GM18517 (cell line): ENCODE measurements around the gene ULK4.
"Not testable (repeated sequence)": the region's sequence is repeated elsewhere in the genome, so short reads cannot be mapped to it uniquely, and the experiment has no call there.

Experiments used
- ATAC-seq: cut with Tn5 transposase; IDR thresholded peaks from one replicate; pipeline ENCODE4 v1.9.1; 2021; ENCODE audit warnings: mild to moderate bottlenecking, moderate library complexity; ENCODE audit not compliant: unreplicated experiment

Gene ULK4

DNA sequence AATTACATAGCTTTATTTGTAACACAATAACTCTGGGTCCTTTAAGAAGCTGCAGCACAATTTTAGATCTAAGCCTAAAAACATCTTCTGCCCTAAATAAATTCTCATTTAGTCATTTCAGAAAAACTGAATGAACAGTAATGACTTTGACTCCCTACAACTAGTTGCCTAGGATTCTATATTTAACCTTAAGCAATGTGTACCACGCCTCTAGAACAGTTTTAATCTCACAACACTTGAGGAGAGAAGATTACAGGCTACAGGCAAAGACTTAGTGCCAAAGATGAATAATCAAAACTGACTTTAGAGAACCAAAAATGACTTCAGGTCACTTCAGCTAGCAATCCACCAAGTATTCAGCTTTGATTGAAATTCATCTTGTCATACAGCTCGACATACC is 192.8 kb downstream of the ULK4 start:
- no peak for ATAC-seq

DNA sequence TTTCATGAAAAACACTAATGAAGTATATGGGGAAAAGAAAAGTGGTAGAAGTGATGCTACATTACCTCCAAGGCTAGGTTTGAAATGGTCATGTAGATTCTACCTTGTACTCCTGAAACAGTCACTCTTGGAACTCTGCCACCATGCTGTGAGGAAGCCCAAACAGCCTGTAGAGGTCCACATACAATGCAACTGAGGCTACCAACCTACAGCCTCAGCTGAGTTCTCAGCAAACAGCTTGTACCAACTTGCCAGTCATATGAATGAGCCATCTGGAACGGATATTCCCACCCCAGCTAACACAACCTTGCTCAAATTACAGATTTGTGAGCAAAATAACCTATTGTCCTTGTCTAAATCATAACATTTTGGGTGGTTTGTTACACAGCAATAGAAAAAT is 193.5 kb downstream of the ULK4 start:
- no peak for ATAC-seq

DNA sequence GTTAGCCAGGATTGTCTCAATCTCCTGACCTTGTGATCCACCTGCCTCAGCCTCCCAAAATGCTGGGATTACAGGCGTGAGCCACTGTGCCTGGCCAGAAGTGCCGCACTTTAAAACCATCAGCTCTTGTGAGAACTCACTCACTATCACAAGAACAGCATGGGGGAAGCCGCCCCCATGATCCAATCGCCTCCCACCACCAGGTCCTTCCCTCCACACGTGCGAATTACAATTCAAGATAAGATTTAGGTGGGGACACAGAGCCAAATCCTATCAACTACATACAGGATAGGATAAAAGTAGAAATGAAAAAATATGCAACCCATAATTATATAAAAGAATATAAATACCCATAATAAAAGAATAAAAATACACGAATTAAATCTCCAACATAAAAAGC is 199.0 kb downstream of the ULK4 start:
- ATAC-seq = not testable (repeated sequence)

DNA sequence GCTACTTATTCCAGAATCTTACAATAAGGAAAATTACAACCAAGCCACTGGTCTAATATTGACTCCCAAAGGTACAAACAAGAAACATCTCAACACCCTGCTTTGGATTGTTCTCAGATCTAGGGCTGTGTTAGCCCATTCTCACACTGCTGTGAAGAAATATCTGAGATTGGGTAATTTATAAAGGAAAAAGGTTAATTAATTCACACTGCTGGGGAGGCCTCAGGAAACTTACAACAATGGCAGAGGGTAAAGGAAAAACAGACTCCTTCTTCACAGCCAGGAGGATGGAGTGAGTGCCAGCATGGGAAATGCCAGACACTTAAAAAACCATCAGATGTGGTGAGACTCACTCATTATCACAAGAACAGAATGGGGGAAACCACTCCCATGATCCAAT is 208.3 kb downstream of the ULK4 start:
- ATAC-seq = no peak

DNA sequence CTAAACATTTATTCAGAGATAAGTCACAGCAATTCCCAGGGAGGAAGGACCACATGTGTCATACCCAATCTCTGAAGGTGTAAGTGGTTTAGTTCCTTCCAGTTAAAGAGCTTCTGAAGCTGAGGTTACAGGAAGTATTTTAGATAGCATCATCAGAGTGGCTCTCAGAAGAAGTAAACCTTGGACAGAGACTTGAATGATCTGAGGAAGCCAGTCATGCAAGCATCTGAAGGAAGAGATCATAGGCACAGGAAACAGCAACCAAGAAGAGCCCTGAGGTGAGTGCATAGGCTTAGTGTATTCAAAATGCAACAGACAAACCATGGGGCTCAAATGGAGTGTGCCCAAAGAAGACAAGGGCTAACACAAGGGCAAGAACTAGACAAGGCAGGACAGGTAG is 210.3 kb downstream of the ULK4 start:
- ATAC-seq = no peak

DNA sequence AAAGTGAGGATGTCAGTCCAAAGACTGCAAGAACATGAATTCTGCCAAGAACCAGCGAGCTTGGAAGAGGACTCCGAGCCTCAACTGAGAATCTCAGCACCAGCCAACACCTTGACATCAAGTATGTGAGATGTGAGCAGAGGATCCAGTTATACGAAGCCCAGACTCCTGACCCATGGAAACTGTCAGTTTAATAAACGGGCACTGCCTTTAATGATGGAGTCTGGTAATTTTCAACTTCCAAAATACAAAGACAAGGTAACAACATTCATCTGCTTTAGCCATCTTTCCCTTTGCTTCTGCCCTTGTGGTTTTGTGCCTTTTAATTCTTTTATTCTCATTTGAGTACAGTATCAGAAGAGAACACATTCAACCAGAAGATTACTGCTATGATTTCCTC is 211.9 kb downstream of the ULK4 start:
- ATAC-seq = no peak

DNA sequence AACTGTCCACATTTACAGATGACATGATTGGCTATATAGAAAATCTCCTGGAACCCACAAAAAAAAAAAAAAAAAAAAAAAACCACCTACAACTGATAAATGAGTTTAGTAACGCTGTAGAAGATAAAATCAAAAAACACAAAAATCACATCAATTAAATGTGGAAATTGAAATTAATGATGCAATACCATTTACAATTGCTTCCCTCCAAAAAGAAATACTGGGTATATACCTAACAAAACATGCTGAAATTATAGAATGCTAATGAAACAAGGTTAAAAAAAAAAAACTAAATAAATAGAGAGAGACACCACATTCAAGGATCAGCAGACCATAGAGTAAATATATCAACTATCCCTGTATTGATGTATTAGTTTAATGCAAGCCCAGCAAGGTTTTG is 215.7 kb downstream of the ULK4 start:
- no peak for ATAC-seq

DNA sequence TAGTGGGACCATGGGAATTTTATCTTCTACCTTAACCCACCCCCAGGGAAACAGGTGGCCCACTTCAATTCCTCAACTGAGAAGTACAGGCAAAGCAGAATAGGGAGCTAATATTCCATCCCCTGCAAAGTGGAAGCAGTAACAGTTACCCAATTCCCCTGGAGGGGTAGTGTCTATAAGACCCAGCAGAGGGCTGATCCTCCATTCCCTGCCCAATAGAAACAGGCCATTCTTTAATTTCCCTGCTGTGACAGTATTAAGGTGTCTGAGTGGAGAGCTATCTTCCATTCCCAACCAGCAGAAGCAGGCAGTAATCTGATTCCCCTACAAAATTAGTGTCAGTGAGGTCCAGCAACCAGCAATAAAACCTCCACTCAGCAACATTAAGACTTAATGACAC is 219.8 kb downstream of the ULK4 start:
- ATAC-seq = no peak

DNA sequence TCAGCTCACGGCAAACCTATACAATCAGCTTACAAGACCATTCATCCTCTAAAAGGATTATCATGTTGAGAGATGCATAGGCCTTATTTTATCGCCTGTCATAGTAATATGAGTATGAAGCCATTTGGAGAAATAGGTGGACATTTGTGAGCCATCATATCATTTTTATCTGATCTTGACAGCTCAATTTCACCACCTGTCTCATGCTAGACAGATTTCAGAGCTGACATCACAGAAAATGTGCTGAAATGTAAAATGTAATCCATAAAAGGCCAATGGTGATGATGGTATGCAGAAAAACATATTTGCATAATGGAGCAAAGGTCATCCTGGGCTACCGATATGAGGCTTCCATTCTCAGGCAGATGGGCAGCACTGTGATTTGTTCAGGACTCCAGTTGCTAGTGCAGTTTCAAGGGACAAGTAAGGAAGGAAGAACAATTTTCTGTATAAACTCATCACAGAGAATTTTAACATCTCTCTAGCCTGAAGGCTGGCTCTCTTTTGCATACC is 221.5 kb downstream of the ULK4 start:
- no peak for ATAC-seq

DNA sequence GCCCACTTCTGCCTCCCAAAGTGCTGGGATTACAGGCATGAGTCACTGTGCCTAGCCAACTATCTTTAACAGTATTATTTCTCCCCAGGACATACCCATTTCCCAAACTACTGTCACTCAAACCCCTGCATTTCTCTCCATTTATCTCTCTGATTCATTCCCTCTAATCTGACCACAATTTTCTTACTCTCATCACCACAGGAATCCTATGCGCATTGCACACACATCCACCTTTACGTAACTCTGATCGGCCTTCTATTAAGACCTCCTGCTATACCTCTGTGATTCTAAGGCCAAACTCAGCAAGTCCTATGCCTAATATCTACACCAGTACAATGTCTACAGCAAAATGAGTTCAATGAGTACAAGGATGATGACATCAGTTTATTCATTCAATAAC is 235.0 kb downstream of the ULK4 start:
- no peak for ATAC-seq

DNA sequence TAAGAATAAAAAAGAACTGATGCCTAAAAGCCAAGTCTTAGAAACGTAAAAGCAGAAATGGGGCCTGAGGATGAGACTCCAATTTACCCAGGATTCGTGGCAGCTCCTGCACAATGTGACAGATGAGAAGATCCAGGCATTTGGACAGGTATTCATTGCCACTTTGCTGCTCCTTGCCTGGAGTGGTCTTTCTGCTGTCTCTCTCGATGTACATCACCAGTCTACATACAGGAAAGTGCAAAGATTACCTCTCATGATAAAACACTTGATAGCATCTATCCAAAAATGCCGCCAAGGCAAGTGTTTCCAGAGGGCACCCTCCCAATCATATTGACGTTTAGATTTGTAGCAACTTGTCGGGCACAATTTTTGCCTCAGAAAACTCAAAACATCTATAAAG is 244.3 kb downstream of the ULK4 start:
- ATAC-seq = no peak

DNA sequence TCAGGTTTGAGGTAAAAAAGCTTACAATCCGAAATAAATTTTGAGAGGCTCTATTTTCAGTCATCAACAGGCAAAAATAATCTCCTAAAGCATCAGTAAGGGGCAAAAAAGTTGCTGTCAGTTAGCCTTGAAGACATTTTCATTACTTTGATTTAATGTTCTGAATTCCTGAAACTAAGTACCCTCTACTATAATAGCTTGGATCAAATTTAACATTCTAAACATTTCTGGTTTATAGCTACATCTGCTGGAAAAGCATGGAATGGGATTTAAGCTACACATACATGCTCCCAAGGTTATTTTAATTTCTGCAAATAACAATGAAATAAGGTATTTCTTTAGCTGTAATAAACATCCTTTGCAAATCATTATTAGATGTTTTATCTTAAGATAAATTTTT is 245.4 kb downstream of the ULK4 start:
- no peak for ATAC-seq

DNA sequence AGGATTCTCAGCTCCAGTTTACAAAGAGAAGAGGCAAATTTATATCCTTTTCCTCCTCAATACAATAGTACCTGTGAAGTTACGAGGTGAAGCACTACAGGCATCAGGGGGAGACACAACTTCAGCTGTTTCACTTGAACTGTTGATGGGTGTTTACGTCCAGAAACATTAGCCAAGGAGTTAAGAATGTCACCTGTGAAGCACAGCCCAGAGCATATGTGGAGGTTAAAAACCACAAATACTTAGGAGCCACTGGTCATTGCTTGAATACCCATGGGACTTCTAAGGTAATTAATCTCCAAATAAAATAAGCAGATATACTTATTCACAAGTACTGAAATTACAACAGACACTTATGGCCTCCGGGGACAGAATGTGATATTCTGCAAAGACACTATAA is 246.5 kb downstream of the ULK4 start:
- ATAC-seq = no peak

DNA sequence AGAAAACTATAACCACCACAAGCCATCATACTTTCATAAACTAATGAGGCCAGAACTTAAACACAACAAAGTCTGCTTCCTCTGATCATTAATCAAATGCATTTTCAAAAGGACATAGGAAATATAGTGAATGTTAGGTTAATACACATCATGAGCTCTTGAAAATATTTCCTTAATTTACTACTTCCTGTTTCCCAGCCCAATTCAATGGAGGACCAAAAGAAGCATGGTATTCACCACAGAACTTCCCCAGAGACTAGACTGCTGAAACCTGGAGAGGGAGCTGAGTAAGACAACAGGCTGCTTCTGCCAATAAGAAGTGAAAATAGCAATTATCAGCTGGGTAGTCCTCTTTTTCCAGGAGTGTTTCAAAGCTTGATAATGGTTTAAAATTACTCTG is 250.3 kb downstream of the ULK4 start:
- ATAC-seq = no peak

DNA sequence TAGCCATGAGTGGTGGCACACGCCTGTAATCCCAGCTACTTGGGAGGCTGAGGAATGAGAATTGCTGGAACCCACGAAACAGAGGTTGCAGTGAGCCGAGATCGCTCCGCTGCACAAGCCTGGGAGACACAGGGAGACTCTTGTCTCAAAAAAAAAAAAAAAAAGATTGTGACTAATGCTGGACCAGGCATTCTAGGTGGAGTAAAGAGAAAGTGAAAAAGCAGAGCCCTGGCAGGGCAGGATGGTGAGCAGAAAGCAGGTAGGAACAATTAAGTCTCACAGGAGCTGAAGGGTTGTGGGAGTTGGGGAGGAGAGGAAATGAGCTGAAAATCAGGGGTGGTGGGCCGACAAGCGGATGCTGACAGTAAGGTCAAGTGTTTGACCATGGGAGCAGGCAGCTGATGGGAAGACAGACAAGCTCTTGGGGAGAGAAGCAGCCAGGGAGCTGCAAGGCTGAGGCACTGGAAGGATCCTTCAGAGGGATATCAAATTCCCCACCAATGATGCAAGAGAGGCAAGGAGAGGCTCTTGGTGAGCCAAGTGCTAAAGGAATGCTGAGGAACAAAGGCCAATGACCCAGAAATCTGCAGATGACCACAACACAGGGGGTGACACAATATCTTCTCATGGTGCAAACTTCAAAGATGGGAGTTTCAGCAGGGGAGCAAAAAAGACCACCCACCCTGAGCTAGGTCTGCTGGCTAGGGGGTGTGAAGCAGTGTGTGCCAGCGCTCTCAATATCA is 251.1 kb downstream of the ULK4 start:
- no peak for ATAC-seq

DNA sequence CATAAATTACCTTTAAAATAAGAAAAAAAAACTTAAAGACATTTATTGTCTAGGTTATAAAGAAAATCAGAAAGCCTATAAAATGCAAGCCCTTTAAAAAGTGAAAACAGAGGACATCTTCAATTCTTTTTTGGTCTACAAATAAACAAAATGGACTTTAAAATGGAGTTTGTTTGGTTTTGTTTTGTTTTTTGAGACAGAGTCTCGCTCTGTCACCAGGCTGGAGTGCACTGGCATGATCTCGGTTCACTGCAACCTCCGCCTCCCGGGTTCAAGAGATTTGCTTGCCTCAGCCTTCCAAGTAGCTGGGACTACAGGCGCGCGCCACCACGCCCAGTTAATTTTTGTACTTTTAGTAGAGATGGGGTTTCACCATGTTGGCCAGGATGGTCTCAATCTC is 252.7 kb downstream of the ULK4 start:
- not testable (repeated sequence) for ATAC-seq

DNA sequence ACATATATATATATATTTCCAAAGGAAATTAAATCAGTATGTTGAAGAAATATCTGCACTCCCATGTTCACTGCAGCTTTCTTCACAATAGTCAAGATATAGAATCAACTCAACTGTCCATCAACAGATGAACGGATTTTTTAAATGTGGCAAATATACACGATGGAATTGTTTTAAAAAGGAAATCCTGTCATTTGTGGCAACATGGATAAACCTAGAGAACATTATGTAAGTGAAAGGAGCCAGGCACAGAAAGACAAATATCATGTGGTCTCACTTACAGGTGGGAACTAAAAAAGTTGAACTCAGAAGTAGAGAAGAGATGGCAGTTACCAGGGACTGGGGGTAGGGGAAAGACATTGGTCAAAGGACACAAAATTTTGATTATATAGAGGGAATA is 253.7 kb downstream of the ULK4 start:
- ATAC-seq = no peak

DNA sequence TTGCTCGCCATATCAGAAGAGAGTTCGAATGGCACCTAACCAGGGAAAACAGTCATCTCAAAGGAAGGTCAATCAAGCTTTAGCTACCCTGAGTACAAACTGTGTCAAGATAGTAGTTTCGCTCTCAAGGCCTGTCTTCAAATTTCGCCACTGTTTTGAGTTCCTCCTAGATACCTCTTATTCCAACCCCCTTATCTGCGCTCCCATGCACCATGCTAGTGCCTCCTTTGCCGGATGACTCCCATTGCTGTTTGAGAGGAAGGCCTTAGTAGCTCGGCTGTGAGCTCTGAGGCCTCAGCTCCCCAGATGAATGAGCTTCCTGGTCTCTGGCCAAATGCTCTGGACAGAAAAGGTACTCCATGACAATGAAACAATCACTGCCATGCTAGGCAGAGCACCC is 256.0 kb downstream of the ULK4 start:
- ATAC-seq = no peak

DNA sequence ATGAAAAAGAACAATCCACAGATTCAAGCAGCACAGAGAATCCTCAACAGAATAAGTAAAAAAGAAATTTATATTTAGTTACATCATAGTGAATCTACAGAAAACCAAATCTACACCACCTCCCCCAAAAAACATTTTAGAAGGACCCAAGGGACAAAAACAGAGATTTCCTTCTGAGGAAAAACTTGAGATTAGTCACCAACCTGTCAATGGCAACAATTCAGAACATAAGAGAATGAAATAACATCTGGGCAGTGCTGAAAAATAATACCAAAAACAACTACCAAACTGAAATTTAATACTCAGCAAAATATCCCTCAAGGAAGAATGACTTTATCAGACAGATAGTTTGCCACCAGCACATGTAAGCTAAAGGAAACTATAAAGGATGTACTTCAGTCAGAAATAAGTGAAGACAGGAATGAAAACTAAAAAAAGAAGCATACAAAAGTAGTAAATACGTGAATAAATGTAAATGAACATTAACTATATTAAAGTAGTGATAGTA is 260.7 kb downstream of the ULK4 start:
- ATAC-seq = no peak

DNA sequence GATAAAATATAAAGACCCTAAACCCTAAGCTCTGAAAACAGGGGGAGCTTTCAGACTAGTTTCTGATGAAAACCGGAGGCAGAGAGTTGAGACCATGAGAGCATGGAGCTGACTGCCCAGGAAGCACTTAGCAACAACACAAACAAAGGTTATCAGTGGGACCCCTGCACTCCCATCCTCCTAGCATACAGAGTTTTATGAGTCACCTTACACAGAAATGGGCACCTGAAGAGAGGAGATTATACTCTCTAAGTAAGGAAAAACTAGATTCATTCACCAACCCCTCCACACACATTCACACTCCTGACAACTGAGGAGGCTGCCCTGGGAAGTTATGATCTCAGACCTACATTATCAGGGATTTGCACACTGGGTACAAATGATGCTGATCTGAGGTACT is 261.7 kb downstream of the ULK4 start:
- ATAC-seq = no peak

DNA sequence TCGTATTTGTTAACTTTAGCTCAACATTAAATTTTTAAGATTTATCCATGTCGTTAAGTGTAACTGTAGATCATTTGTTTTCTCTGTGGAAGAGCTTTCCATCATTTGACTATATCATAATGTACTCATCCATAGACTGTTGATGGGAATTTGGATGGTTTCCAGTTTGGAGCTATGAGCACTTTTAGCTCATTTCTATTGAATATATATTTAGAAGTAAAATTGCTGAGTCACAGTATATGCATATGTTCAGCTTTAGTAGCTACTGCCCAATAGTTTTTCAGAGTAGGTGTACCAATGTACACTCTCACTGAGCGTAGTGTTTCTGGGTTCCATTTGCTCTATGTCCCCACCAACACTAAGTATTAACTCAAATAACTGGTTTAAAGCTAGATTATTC is 263.0 kb downstream of the ULK4 start:
- no peak for ATAC-seq

DNA sequence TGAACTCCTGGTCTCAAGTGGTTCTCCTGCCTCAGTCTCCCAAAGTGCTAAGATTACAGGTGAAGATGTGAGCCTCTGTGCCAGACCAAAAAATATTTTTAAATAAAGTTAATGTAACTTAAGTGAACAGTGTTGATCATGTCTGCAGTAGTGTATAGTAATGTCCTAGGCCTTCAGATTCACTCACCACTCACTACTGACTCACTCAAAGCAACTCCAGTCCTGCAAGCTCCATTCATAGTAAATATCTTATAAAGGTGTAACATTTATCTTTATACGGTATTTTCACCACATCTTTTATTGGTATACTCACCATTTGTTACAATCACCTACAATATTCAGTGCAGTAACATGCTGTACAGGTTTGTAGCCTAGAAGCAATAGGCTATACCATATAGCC is 264.2 kb downstream of the ULK4 start:
- ATAC-seq = no peak

DNA sequence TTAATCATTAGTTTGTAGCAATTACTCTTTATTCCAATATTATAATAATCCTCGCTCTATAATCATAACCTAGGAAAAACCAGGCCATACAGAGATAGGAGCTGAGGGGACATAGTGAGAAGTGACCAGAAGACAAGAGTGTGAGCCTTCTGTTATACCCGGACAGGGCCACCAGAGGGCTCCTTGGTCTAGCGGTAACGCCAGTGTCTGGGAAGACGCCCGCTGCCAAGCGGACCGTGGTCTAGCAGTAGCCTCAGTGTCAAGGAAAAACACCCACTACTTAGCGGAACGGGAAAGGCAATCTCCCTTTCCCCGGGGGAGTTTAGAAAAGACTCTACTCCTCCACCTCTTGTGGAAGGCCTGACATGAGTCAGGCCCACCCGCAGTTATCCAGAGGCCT is 266.1 kb downstream of the ULK4 start:
- not testable (repeated sequence) for ATAC-seq
